GM12878 (cell line): ENCODE results near the gene MVB12B. TPM values are rescaled to one million over a fixed set of nuclear protein-coding genes. Genes with fewer than 3 reads are reported as not detected.

Experiments used
- ATAC-seq: fragments of 200-7000 bp; cut with Tn5 transposase; 3 replicates; pipeline ENCODE4 v1.9.1; 2020; ENCODE audit warnings: mild to moderate bottlenecking, moderate library complexity
- BruUV-seq: library from RNA; stranded (reverse); fragments of 400-500 nt; replicated peaks from 2 replicates; lab custom pipeline; 2021; lab: Mats Ljungman, UMichigan
- CTCF ChIA-PET: fragments of 300-600 bp; sonication (Branson Sonifier 250); formaldehyde crosslinking; extraction: SDS; loops from one replicate; lab custom pipeline; 2021; ENCODE audit warnings: inconsistent platforms; lab: Yijun Ruan, JAX
- POLR2A ChIA-PET: fragments of 350-600 bp; formaldehyde crosslinking; extraction: SDS; loops from one replicate; lab custom pipeline; 2021; ENCODE audit warnings: inconsistent platforms; lab: Charles Lee
- RAD21 ChIA-PET: fragments of 300-600 bp; sonication (Branson Sonifier 250); formaldehyde crosslinking; loops from one replicate; lab custom pipeline; 2023; ENCODE audit warnings: antibody characterized with exemption; ENCODE audit not compliant: unreplicated experiment; lab: Charles Lee
- SMC1A ChIA-PET: fragments of 300-600 bp; sonication (Branson Sonifier 250); formaldehyde crosslinking; loops from one replicate; lab custom pipeline; 2023; ENCODE audit not compliant: unreplicated experiment, uncharacterized antibody; lab: Charles Lee
- DNase-seq: peaks from one replicate; pipeline ENCODE4 v3.0.0-alpha.2; 2011; ENCODE audit warnings: low read depth, low spot score
- FAIRE-seq: peaks from 3 replicates; lab custom pipeline; 2011; peaks lifted over from hg19 to GRCh38; lab: Jason Lieb, UNC
- H2AFZ ChIP-seq: 2 replicates; pipeline ENCODE4 v1.6.0; 2011; ENCODE audit warnings: low read depth, low read length, control low read depth; ENCODE audit not compliant: control insufficient read depth
- H3K27ac ChIP-seq: 2 replicates; pipeline ENCODE4 v1.5.1; 2011; ENCODE audit warnings: control low read depth; ENCODE audit not compliant: control insufficient read depth, insufficient read depth
- H3K27me3 ChIP-seq, 2 experiments: replicated peaks in 1 of 2; 2 replicates each; pipeline versions ENCODE4 v1.6.0 to v1.6.1; 2011; ENCODE audit warnings: low read length in 1 of 2; ENCODE audit not compliant: control insufficient read depth in 2 of 2, insufficient read depth in 2 of 2
- H3K36me3 ChIP-seq, 2 experiments: 2 replicates each; pipeline ENCODE4 v1.5.1; 2011; ENCODE audit warnings: low read length in 1 of 2; ENCODE audit not compliant: control insufficient read depth in 2 of 2, insufficient read depth in 2 of 2
- H3K4me1 ChIP-seq: 2 replicates; pipeline ENCODE4 v1.6.1; 2011; ENCODE audit warnings: mild to moderate bottlenecking, low read length, moderate library complexity, mixed read lengths; ENCODE audit not compliant: control insufficient read depth, insufficient read depth
- H3K4me2 ChIP-seq: 2 replicates; pipeline ENCODE4 v1.6.0; 2011; ENCODE audit warnings: control low read depth; ENCODE audit not compliant: control insufficient read depth, insufficient read depth
- H3K4me3 ChIP-seq: fragments of 200-600 bp; sonication (generic); 2 replicates; pipeline ENCODE4 v1.5.1; 2016
- H3K79me2 ChIP-seq: 2 replicates; pipeline ENCODE4 v1.6.0; 2011; ENCODE audit warnings: low read length; ENCODE audit not compliant: control insufficient read depth, insufficient read depth
- H3K9ac ChIP-seq: 2 replicates; pipeline ENCODE4 v1.8.0; 2011; ENCODE audit warnings: low read length, control low read depth, mixed read lengths; ENCODE audit not compliant: control insufficient read depth, insufficient read depth
- H3K9me3 ChIP-seq: replicated peaks from 3 replicates; pipeline ENCODE4 v1.5.1; 2011; ENCODE audit warnings: mild to moderate bottlenecking, low read length; ENCODE audit not compliant: control insufficient read depth, insufficient read depth
- H4K20me1 ChIP-seq: 2 replicates; pipeline ENCODE4 v1.6.0; 2011; ENCODE audit not compliant: control insufficient read depth, insufficient read depth
- CHD1 ChIP-seq: IDR thresholded peaks from 2 replicates; pipeline ENCODE4 v1.6.1; 2012; ENCODE audit warnings: low read depth, low read length, improper control_type of control experiment
- HDAC2 ChIP-seq: fragments of 200-600 bp; sonication (generic); IDR thresholded peaks from 2 replicates; pipeline ENCODE4 v1.6.1; 2017
- HSF1 ChIP-seq: fragments of 150-350 bp; IDR thresholded peaks from 2 replicates; pipeline ENCODE4 v1.6.1; 2014; ENCODE audit warnings: mild to moderate bottlenecking, low read depth, low read length
- IKZF1 ChIP-seq: fragments of 450-650 bp; conservative IDR thresholded peaks from 2 replicates; pipeline ENCODE4 v1.6.1; 2017; ENCODE audit warnings: antibody characterized with exemption, mild to moderate bottlenecking
- IRF4 ChIP-seq: IDR thresholded peaks from 2 replicates; pipeline ENCODE4 v1.6.1; 2011; ENCODE audit warnings: low read depth, low read length
- PAX8 ChIP-seq: fragments of 450-650 bp; IDR thresholded peaks from 2 replicates; pipeline ENCODE4 v1.6.1; 2017; ENCODE audit warnings: mild to moderate bottlenecking, moderate library complexity
- PKNOX1 ChIP-seq: fragments of 450-650 bp; IDR thresholded peaks from 2 replicates; pipeline ENCODE4 v1.6.1; 2016; ENCODE audit warnings: mild to moderate bottlenecking
- POLR2AphosphoS5 ChIP-seq: IDR thresholded peaks from 2 replicates; pipeline ENCODE4 v1.6.1; 2011; ENCODE audit warnings: mild to moderate bottlenecking, low read length, inconsistent platforms
- RAD51 ChIP-seq: fragments of 450-650 bp; IDR thresholded peaks from 2 replicates; pipeline ENCODE4 v1.6.1; 2016; ENCODE audit warnings: moderate library complexity, mild to moderate bottlenecking, inconsistent platforms
- REST ChIP-seq: IDR thresholded peaks from 2 replicates; pipeline ENCODE4 v1.6.1; 2012; ENCODE audit warnings: mild to moderate bottlenecking, low read depth, low read length
- SMAD1 ChIP-seq: fragments of 450-650 bp; IDR thresholded peaks from 2 replicates; pipeline ENCODE4 v1.6.1; 2018; ENCODE audit warnings: mild to moderate bottlenecking, low read depth; ENCODE audit not compliant: partially characterized antibody
- SREBF1 ChIP-seq: IDR thresholded peaks from 2 replicates; pipeline ENCODE4 v1.6.1; 2012; ENCODE audit warnings: mild to moderate bottlenecking, low read length
- STAT3 ChIP-seq: IDR thresholded peaks from 2 replicates; pipeline ENCODE4 v1.6.1; 2011; ENCODE audit warnings: low read depth, low read length, improper control_type of control experiment
- YBX1 ChIP-seq: fragments of 450-650 bp; IDR thresholded peaks from 2 replicates; pipeline ENCODE4 v1.6.1; 2016; ENCODE audit warnings: antibody characterized with exemption
- ZSCAN29 ChIP-seq: fragments of 450-650 bp; IDR thresholded peaks from 2 replicates; pipeline ENCODE4 v1.6.1; 2017; ENCODE audit warnings: mild to moderate bottlenecking, moderate library complexity
- WGBS: methylation state at CpG from one replicate; pipeline ENCODE4 v1.1.6; 2016; ENCODE audit warnings: low lambda C conversion rate; ENCODE audit not compliant: insufficient replicate concordance, insufficient coverage; ENCODE audit errors: missing lambda C conversion rate; 5-methylcytosine and 5-hydroxymethylcytosine counted together
- in situ Hi-C: fragments of 300-500 bp; cut with MboI; formaldehyde crosslinking; loops from 9 replicates; pipeline ENCODE4 v1.14.3; 2018; ENCODE audit warnings: mixed read lengths
- intact Hi-C: fragments of 100-400 bp; cut with micrococcal nuclease; formaldehyde crosslinking; loops from one replicate; pipeline ENCODE4 v1.14.2; 2022; ENCODE audit not compliant: unreplicated experiment
- polyA plus RNA-seq, 11 experiments: library from polyadenylated mRNA; depleted of rRNA in 4 of 11; unstranded in 6 of 11; stranded (reverse) in 5 of 11; fragments of >200 nt; fragmentation: Nextera tagmentation in 4 of 11; fragmentation: Illumina TruSeq in 1 of 11; extraction: Ambion mirVana in 4 of 11; extraction: Trizol in 1 of 11; gene quantifications; 1 replicate in 1 of 11; 2 replicates in 10 of 11; pipeline versions ENCODE4 v1.2.1 to v1.2.3, GENCODE V29; 2011 to 2016; ENCODE audit warnings: inconsistent platforms in 2 of 11, missing spikeins in 2 of 11, low read depth in 1 of 11
- total RNA-seq, 4 experiments: library from RNA; depleted of rRNA in 3 of 4; stranded (reverse); fragments of >200 nt in 3 of 4; fragmentation: Illumina TruSeq in 1 of 4; extraction: Trizol in 1 of 4; gene quantifications; 2 replicates each; pipeline versions ENCODE4 v1.2.1 to v1.2.3, GENCODE V29; 2013 to 2021

The MVB12B gene
- total and polyA plus RNA-seq, 10 of the 15 experiments (the other 5 are each of a cell fraction or from before 2014, with no cell fraction given), result 0.08 TPM; not detected in 9

GRCh38 chr9:126342621-126343031 lies 16.0 kb downstream of the MVB12B start:
- Histone ChIP-seq H3K36me3 (no peaks in the 10 kb centered on the region), H3K4me2 (no peak overlapping the region), H3K4me3 (no peak overlapping the region), H4K20me1 (no peaks in the 10 kb centered on the region), H3K79me2 (no peaks in the 10 kb centered on the region), H3K9me3 (no peaks in the 10 kb centered on the region), H3K4me1 (no peaks in the 10 kb centered on the region), H3K9ac (no peak overlapping the region)
- WGBS, result 41% methylated on average over 10 of the region's 10 CpGs
- RAD21 ChIA-PET, result no interaction called here
- SMC1A ChIA-PET, result no interaction called here
- no peak for DNase-seq
- TF ChIP-seq STAT3 (no peak), HDAC2 (no peak), PAX8 (no peak), POLR2AphosphoS5 (no peak), CHD1 (no peak), HSF1 (no peak), SREBF1 (no peak), ZSCAN29 (no peak)
- TF ChIP-seq, all 136 proteins: peak for 0
- ChIA-PET CTCF (no interaction called here), POLR2A (no interaction called here)
- peaks cover 5 to 9% of the 10 kb centered on the region in 2 experiments for H3K27me3 ChIP-seq
- FAIRE-seq (no peak), ATAC-seq (no peak)
- no TSS peak for BruUV-seq
- H2AFZ ChIP-seq, result no peak overlapping the region
- no peak overlapping the region for H3K27ac ChIP-seq
- in situ Hi-C loops, result no loop called here
- intact Hi-C loops, result no loop called here

- Histone ChIP-seq H3K4me1 (no peaks in the 10 kb centered on the region), H3K79me2 (no peaks in the 10 kb centered on the region), H4K20me1 (no peaks in the 10 kb centered on the region), H3K36me3 (no peaks in the 10 kb centered on the region), H3K4me2 (no peak overlapping the region), H3K9ac (no peak overlapping the region), H3K4me3 (no peak overlapping the region), H3K27me3 (peaks cover 7 to 9% of the 10 kb centered on the region in 2 experiments), H3K27ac (no peak overlapping the region), H3K9me3 (no peaks in the 10 kb centered on the region), H2AFZ (no peak overlapping the region)
- FAIRE-seq (no peak), ATAC-seq (no peak), DNase-seq (no peak)
- ChIA-PET SMC1A (no interaction called here), RAD21 (no interaction called here), POLR2A (no interaction called here), CTCF (interaction anchor here (0.8 kb wide), 1 partner anchor 21 kb away, joined by 3 read pairs; no protein-coding TSS in a partner anchor)
- intact Hi-C loops, result no loop called here
- in situ Hi-C loops, result no loop called here
- WGBS, result 28% methylated on average over 6 of the region's 6 CpGs
- no TSS peak for BruUV-seq
- no peak for TF ChIP-seq PKNOX1
- TF ChIP-seq SMAD1, result no peak
- no peak for TF ChIP-seq IRF4
- TF ChIP-seq REST, result no peak
- TF ChIP-seq RAD51, result no peak
- TF ChIP-seq YBX1, result no peak
- no peak for TF ChIP-seq IKZF1
Measured at GRCh38 chr9:126343271-126343700, 16.7 kb downstream of the MVB12B start.
